Measurements from ENCODE around the gene ECI1.
"Not testable (repeated sequence)": the region's sequence is repeated elsewhere in the genome, so short reads cannot be mapped to it uniquely, and the experiment has no call there.

The ECI1 gene

GRCh38 chr16:2242598-2242997 is 8.8 kb downstream of the ECI1 start:
- CTCF ChIA-PET = no interaction called here
- TF ChIP-seq CTCF (IDR thresholded peaks at IDR 0.05; ENCODE audit: control extremely low read depth, extremely low read depth, low read depth, missing control alignments) = no peak
- no peak for DNase-seq (ENCODE audit: extremely low spot score)
- POLR2A ChIA-PET = interaction anchor here (1.1 kb wide), 1 partner anchor 9 kb away, joined by 4 read pairs; the partner anchor contains the start of gene ECI1

- CTCF ChIA-PET = interaction anchor here (0.7 to 1.0 kb wide), 2 partner anchors 11 to 237 kb away, joined by 3 read pairs; partner anchors contain the start of gene ECI1
- DNase-seq (ENCODE audit: extremely low spot score); POLR2A ChIA-PET: not testable (repeated sequence)
Measured at GRCh38 chr16:2240331-2240730, 11.1 kb downstream of the ECI1 start.

GRCh38 chr16:2238838-2239675 is 12.3 kb downstream of the ECI1 start:
- ChIA-PET POLR2A (interaction anchor here (0.6 to 0.7 kb wide), 2 partner anchors 84 to 249 kb away, joined by 3 to 4 read pairs; partner anchors contain the start of gene TRAF7), CTCF (interaction anchor here (1.4 kb wide), 1 partner anchor 235 kb away, joined by 3 read pairs; no protein-coding TSS in a partner anchor)
- no peak for TF ChIP-seq CTCF (IDR thresholded peaks at IDR 0.05; ENCODE audit: control extremely low read depth, extremely low read depth, low read depth, missing control alignments)
- no peak for DNase-seq (ENCODE audit: extremely low spot score)

- no peak for TF ChIP-seq CTCF (IDR thresholded peaks at IDR 0.05; ENCODE audit: control extremely low read depth, extremely low read depth, low read depth, missing control alignments)
- DNase-seq (ENCODE audit: extremely low spot score) = no peak
- ChIA-PET CTCF (interaction anchor here (1.2 to 1.4 kb wide), 2 partner anchors 13 to 234 kb away, joined by 3 to 4 read pairs; partner anchors contain the start of gene ECI1), POLR2A (interaction anchor here (0.6 to 0.7 kb wide), 2 partner anchors 83 to 250 kb away, joined by 3 to 4 read pairs; partner anchors contain the start of gene TRAF7)
Measured at GRCh38 chr16:2238150-2238837, 13.1 kb downstream of the ECI1 start.

- no peak for TF ChIP-seq CTCF (IDR thresholded peaks at IDR 0.05; ENCODE audit: control extremely low read depth, extremely low read depth, low read depth, missing control alignments)
- DNase-seq (ENCODE audit: extremely low spot score) = no peak
- CTCF ChIA-PET = interaction anchor here (1.2 to 1.4 kb wide), 2 partner anchors 14 to 234 kb away, joined by 3 to 4 read pairs; partner anchors contain the start of gene ECI1
- POLR2A ChIA-PET = interaction anchor here (1.2 kb wide), 1 partner anchor 82 kb away, joined by 3 read pairs; the partner anchor contains the start of gene TRAF7
Measured at GRCh38 chr16:2237493-2238149, 13.8 kb downstream of the ECI1 start.

GRCh38 chr16:2237102-2237482 is 14.3 kb downstream of the ECI1 start:
- ChIA-PET POLR2A (interaction anchor here (1.2 kb wide), 1 partner anchor 82 kb away, joined by 3 read pairs; the partner anchor contains the start of gene TRAF7), CTCF (no interaction called here)
- no peak for DNase-seq (ENCODE audit: extremely low spot score)
- no peak for TF ChIP-seq CTCF (IDR thresholded peaks at IDR 0.05; ENCODE audit: control extremely low read depth, extremely low read depth, low read depth, missing control alignments)
